Smooth muscle cell (in vitro differentiated cells): ENCODE measurements around the gene USP3. TPM values are rescaled to one million over a fixed set of nuclear protein-coding genes. Genes with fewer than 3 reads are reported as not detected.

Experiments used
- DNase-seq: peaks from one replicate; lab custom pipeline; 2025; ENCODE audit not compliant: unreplicated experiment; lab: John Stamatoyannopoulos, UW
- H2AFZ ChIP-seq: fragments of 200-600 bp; sonication (generic); 2 replicates; pipeline ENCODE4 v1.6.0; 2016; ENCODE audit warnings: antibody characterized with exemption, low read depth, mild to moderate bottlenecking
- H3F3A ChIP-seq: fragments of 200-600 bp; sonication (generic); 2 replicates; pipeline ENCODE4 v1.6.0; 2017; ENCODE audit warnings: antibody characterized with exemption, low read depth
- H3K27ac ChIP-seq: fragments of 200-600 bp; sonication (generic); 2 replicates; pipeline ENCODE4 v1.5.1; 2016; ENCODE audit warnings: low read depth, mild to moderate bottlenecking
- H3K27me3 ChIP-seq: fragments of 200-600 bp; sonication (generic); 2 replicates; pipeline ENCODE4 v1.6.1; 2016; ENCODE audit warnings: low read depth, mild to moderate bottlenecking
- H3K36me3 ChIP-seq: fragments of 200-600 bp; sonication (generic); 2 replicates; pipeline ENCODE4 v1.5.1; 2016; ENCODE audit warnings: low read depth
- H3K4me1 ChIP-seq: fragments of 200-600 bp; sonication (generic); 2 replicates; pipeline ENCODE4 v1.5.1; 2016; ENCODE audit warnings: low read depth
- H3K4me2 ChIP-seq: fragments of 200-600 bp; sonication (generic); 2 replicates; pipeline ENCODE4 v1.6.0; 2016; ENCODE audit warnings: mild to moderate bottlenecking
- H3K4me3 ChIP-seq: fragments of 200-600 bp; sonication (generic); 2 replicates; pipeline ENCODE4 v1.5.1; 2016; ENCODE audit warnings: mild to moderate bottlenecking
- H3K79me2 ChIP-seq: fragments of 200-600 bp; sonication (generic); 2 replicates; pipeline ENCODE4 v1.6.0; 2016; ENCODE audit warnings: low read depth, mild to moderate bottlenecking
- H3K9ac ChIP-seq: fragments of 200-600 bp; sonication (generic); 2 replicates; pipeline ENCODE4 v1.6.0; 2016; ENCODE audit warnings: low read depth
- H3K9me3 ChIP-seq: fragments of 200-600 bp; sonication (generic); replicated peaks from 2 replicates; pipeline ENCODE4 v1.5.1; 2016; ENCODE audit warnings: low read depth
- H4K20me1 ChIP-seq: fragments of 200-600 bp; sonication (generic); 2 replicates; pipeline ENCODE4 v1.6.0; 2016; ENCODE audit warnings: low read depth
- WGBS: methylation state at CpG from one replicate; pipeline ENCODE4 v1.1.7; 2016; ENCODE audit warnings: low lambda C conversion rate; 5-methylcytosine and 5-hydroxymethylcytosine counted together
- polyA plus RNA-seq: library from polyadenylated mRNA; unstranded; fragments of >200 nt; fragmentation: Nextera tagmentation; extraction: Ambion mirVana; gene quantifications from 2 replicates; pipeline ENCODE4 v1.2.1, GENCODE V29; 2016
- total RNA-seq: library from RNA; depleted of rRNA; stranded (reverse); fragments of >200 nt; gene quantifications from 2 replicates; pipeline ENCODE4 v1.2.3, GENCODE V29; 2014
- TF ChIP-seq, protein P1 (sequence below): fragments of 200-600 bp; sonication (generic); IDR thresholded peaks from 2 replicates; pipeline ENCODE4 v1.5.1; 2017; ENCODE audit warnings: borderline replicate concordance, mild to moderate bottlenecking, antibody characterized with exemption; ENCODE audit not compliant: insufficient read depth, poor library complexity, severe bottlenecking

The USP3 gene
- total and polyA plus RNA-seq, 2 experiments from 2014 or later, result 17.1 to 26.2 TPM

- H3K36me3 ChIP-seq, result no peaks in the 10 kb centered on the region
- no peaks in the 10 kb centered on the region for H3K79me2 ChIP-seq
- no peaks in the 10 kb centered on the region for H3K9me3 ChIP-seq
- no peak overlapping the region for H3K4me3 ChIP-seq
- 84% methylated on average over 12 of the region's 12 CpGs for WGBS
- no peak overlapping the region for H3K9ac ChIP-seq
- peaks cover 5% of the 10 kb centered on the region for H4K20me1 ChIP-seq
- H3K27ac ChIP-seq, result no peak overlapping the region
- TF ChIP-seq, protein P1, sequence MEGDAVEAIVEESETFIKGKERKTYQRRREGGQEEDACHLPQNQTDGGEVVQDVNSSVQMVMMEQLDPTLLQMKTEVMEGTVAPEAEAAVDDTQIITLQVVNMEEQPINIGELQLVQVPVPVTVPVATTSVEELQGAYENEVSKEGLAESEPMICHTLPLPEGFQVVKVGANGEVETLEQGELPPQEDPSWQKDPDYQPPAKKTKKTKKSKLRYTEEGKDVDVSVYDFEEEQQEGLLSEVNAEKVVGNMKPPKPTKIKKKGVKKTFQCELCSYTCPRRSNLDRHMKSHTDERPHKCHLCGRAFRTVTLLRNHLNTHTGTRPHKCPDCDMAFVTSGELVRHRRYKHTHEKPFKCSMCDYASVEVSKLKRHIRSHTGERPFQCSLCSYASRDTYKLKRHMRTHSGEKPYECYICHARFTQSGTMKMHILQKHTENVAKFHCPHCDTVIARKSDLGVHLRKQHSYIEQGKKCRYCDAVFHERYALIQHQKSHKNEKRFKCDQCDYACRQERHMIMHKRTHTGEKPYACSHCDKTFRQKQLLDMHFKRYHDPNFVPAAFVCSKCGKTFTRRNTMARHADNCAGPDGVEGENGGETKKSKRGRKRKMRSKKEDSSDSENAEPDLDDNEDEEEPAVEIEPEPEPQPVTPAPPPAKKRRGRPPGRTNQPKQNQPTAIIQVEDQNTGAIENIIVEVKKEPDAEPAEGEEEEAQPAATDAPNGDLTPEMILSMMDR, result no peak
- no peak overlapping the region for H2AFZ ChIP-seq
- H3K27me3 ChIP-seq, result peaks cover 11% of the 10 kb centered on the region
- no peak for DNase-seq
- no peak overlapping the region for H3K4me2 ChIP-seq
- peaks cover 20% of the 10 kb centered on the region for H3K4me1 ChIP-seq
- H3F3A ChIP-seq, result peaks cover 4% of the 10 kb centered on the region
Measured at GRCh38 chr15:63598473-63599400, 94.3 kb downstream of the USP3 start.

DNA sequence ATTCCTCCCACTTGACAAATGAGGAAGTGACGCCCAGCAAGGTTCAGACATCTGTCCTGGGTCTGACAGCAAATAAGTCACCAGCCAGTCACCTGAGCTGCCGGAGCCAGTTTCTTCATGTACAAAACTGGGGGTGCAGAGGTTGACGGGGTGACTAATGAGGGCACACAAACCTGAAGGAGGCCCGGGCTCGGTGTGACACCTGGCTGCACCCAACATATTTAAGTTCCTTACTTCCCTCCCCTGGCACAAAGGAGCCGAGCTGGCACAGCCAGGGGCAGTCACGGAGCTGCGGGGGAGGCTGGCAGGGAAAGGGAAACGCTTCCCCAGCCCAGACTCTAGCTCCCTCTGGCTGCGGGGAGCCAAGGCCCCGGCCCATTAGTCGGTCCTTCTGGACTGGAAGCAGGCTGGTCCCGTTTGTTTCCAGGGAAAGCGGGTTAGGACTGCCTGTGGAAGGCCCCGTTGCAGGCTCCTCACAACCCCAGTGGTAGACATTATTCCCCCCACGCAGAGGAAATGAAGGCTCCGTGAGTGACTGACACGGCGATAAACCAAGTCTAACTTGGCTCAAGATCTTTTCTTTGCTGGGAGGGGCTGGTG is 95.1 kb downstream of the USP3 start:
- no peak overlapping the region for H3K4me3 ChIP-seq
- H3K4me1 ChIP-seq, result peaks cover 20% of the 10 kb centered on the region
- H3K27ac ChIP-seq, result no peak overlapping the region

GRCh38 chr15:63600001-63600615 is 95.7 kb downstream of the USP3 start:
- Histone ChIP-seq H3K27ac (no peak overlapping the region), H3K9me3 (no peaks in the 10 kb centered on the region), H3K36me3 (no peaks in the 10 kb centered on the region), H3K27me3 (peaks cover 23% of the 10 kb centered on the region), H3K4me1 (peaks cover 20% of the 10 kb centered on the region), H3F3A (peaks cover 4% of the 10 kb centered on the region), H3K4me3 (peak overlapping the region; percentile 66), H3K4me2 (peak overlapping the region; percentile 99), H3K9ac (peak overlapping the region; percentile 14), H2AFZ (no peak overlapping the region), H4K20me1 (peaks cover 5% of the 10 kb centered on the region), H3K79me2 (no peaks in the 10 kb centered on the region)
- TF ChIP-seq, protein P1, result no peak
- 32% methylated on average over 25 of the region's 26 CpGs for WGBS
- no peak for DNase-seq

More for the DNA sequence above, 95.1 kb downstream of the USP3 start:
- Histone ChIP-seq H3K79me2 (no peaks in the 10 kb centered on the region), H3K27me3 (peaks cover 19% of the 10 kb centered on the region), H3K4me2 (peak overlapping the region; percentile 99), H3F3A (peaks cover 4% of the 10 kb centered on the region), H3K36me3 (no peaks in the 10 kb centered on the region), H4K20me1 (peaks cover 5% of the 10 kb centered on the region), H3K9ac (no peak overlapping the region), H3K9me3 (no peaks in the 10 kb centered on the region), H2AFZ (no peak overlapping the region)
- 67% methylated on average over 19 of the region's 19 CpGs for WGBS
- TF ChIP-seq, protein P1, result peak; percentile 31
- no peak for DNase-seq
